ES-I3 (cell line): ENCODE measurements around the gene TBC1D24.
A peak's percentile ranks its signal among the peaks of the same experiment; 100 is the strongest.
"Not testable (repeated sequence)": the region's sequence is repeated elsewhere in the genome, so short reads cannot be mapped to it uniquely, and the experiment has no call there.

Experiments
- H3K36me3 ChIP-seq: 2 replicates; pipeline ENCODE4 v1.6.1; 2013; ENCODE audit warnings: mild to moderate bottlenecking, low read length, control low read depth, moderate library complexity; ENCODE audit not compliant: insufficient read depth
- H3K4me1 ChIP-seq: 2 replicates; pipeline ENCODE4 v1.6.1; 2013; ENCODE audit warnings: mild to moderate bottlenecking, control low read depth, low read length; ENCODE audit not compliant: insufficient read depth
- H3K9ac ChIP-seq: 2 replicates; pipeline ENCODE4 v1.6.1; 2013; ENCODE audit warnings: low read depth, mild to moderate bottlenecking, low read length, moderate library complexity
- H3K9me3 ChIP-seq: 2 replicates; pipeline ENCODE4 v1.6.1; 2013; ENCODE audit warnings: mild to moderate bottlenecking, low read length, moderate library complexity; ENCODE audit not compliant: control insufficient read depth, insufficient read depth

TBC1D24 gene

GRCh38 chr16:2474877-2475412 lies at the start of gene TBC1D24:
Gene TBC1D24, plus strand, starts transcription at chr16:2475127. Its CDS starts 21,022 bp downstream, at chr16:2496149.
- Histone ChIP-seq H3K4me1 (peaks cover 7% of the 10 kb centered on the region), H3K36me3 (no peaks in the 10 kb centered on the region), H3K9ac (peak within 1 kb of the TSS; percentile 81), H3K9me3 (no peaks in the 10 kb centered on the region)

- Histone ChIP-seq H3K4me1 (peaks cover 11% of the 10 kb centered on the region; the same call in 1 of the 2 replicates), H3K9me3 (no peaks in the 10 kb centered on the region), H3K9ac (no peak overlapping the region), H3K36me3 (no peaks in the 10 kb centered on the region)
Measured at GRCh38 chr16:2425825-2426430, 49.0 kb upstream of the TBC1D24 start.

- H3K9me3 ChIP-seq = no peaks in the 10 kb centered on the region
- no peak overlapping the region for H3K9ac ChIP-seq
- H3K4me1 ChIP-seq = peaks cover 11% of the 10 kb centered on the region; the same call in 1 of the 2 replicates
- no peaks in the 10 kb centered on the region; the same call in 1 of the 2 replicates for H3K36me3 ChIP-seq
Measured at GRCh38 chr16:2426941-2427361, 48.0 kb upstream of the TBC1D24 start.

- Histone ChIP-seq H3K36me3 (peaks cover 3% of the 10 kb centered on the region; the same call in 1 of the 2 replicates), H3K9ac (no peak overlapping the region), H3K9me3 (no peaks in the 10 kb centered on the region), H3K4me1 (peaks cover 11% of the 10 kb centered on the region; the same call in 1 of the 2 replicates)
Measured at GRCh38 chr16:2427526-2427925, 47.4 kb upstream of the TBC1D24 start.

- H3K9me3 ChIP-seq = no peaks in the 10 kb centered on the region
- peaks cover 11% of the 10 kb centered on the region; the same call in 1 of the 2 replicates for H3K4me1 ChIP-seq
- H3K36me3 ChIP-seq = peaks cover 6% of the 10 kb centered on the region
- H3K9ac ChIP-seq = peak overlapping the region; percentile 84
Measured at GRCh38 chr16:2428051-2428783, 46.7 kb upstream of the TBC1D24 start.

GRCh38 chr16:2428784-2429033 lies 46.2 kb upstream of the TBC1D24 start:
- Histone ChIP-seq H3K36me3 (peaks cover 6% of the 10 kb centered on the region), H3K9ac (peak overlapping the region; percentile 84), H3K9me3 (no peaks in the 10 kb centered on the region), H3K4me1 (peaks cover 11% of the 10 kb centered on the region; the same call in 1 of the 2 replicates)

GRCh38 chr16:2429034-2429770 lies 45.7 kb upstream of the TBC1D24 start, which contains the start of gene CCNF:
Gene CCNF, plus strand, starts transcription at chr16:2429447. Its CDS starts 35 bp downstream, at chr16:2429482.
- no peaks in the 10 kb centered on the region for H3K9me3 ChIP-seq
- H3K36me3 ChIP-seq = peaks cover 6% of the 10 kb centered on the region
- peaks cover 11% of the 10 kb centered on the region; the same call in 1 of the 2 replicates for H3K4me1 ChIP-seq
- peak within 1 kb of the TSS; percentile 88 for H3K9ac ChIP-seq

GRCh38 chr16:2429771-2430663 lies 44.9 kb upstream of the TBC1D24 start:
- Histone ChIP-seq H3K4me1 (peaks cover 11% of the 10 kb centered on the region; the same call in 1 of the 2 replicates), H3K36me3 (peaks cover 9% of the 10 kb centered on the region), H3K9ac (peak overlapping the region; percentile 88), H3K9me3 (no peaks in the 10 kb centered on the region)

- Histone ChIP-seq H3K36me3 (peaks cover 19% of the 10 kb centered on the region), H3K9ac (no peak overlapping the region), H3K9me3 (no peaks in the 10 kb centered on the region), H3K4me1 (peaks cover 11% of the 10 kb centered on the region; the same call in 1 of the 2 replicates)
Measured at GRCh38 chr16:2432286-2432685, 42.6 kb upstream of the TBC1D24 start.

- Histone ChIP-seq H3K9me3 (no peaks in the 10 kb centered on the region), H3K9ac (no peak overlapping the region; the same call in 1 of the 2 replicates), H3K36me3 (peaks cover 21% of the 10 kb centered on the region), H3K4me1 (peaks cover 5% of the 10 kb centered on the region; the same call in 1 of the 2 replicates)
Measured at GRCh38 chr16:2432801-2433505, 42.0 kb upstream of the TBC1D24 start.

- H3K9ac ChIP-seq, H3K4me1 ChIP-seq, H3K9me3 ChIP-seq: not testable (repeated sequence)
- H3K36me3 ChIP-seq = peaks cover 36% of the 10 kb centered on the region
Measured at GRCh38 chr16:2435236-2435635, 39.7 kb upstream of the TBC1D24 start.

- no peaks in the 10 kb centered on the region for H3K4me1 ChIP-seq
- H3K9ac ChIP-seq = no peak overlapping the region
- peaks cover 38% of the 10 kb centered on the region for H3K36me3 ChIP-seq
- H3K9me3 ChIP-seq = no peaks in the 10 kb centered on the region
Measured at GRCh38 chr16:2436110-2436509, 38.8 kb upstream of the TBC1D24 start.
